Body of pancreas (tissue), 4 donors: Measurements from ENCODE around the gene PPDPF.

Source experiments
- CTCF ChIP-seq, 7 experiments: fragments of 450-650 bp in 4 of 7; fragments of 200-600 bp in 3 of 7; sonication (generic) in 3 of 7; IDR thresholded peaks; one replicate each; pipeline ENCODE4 v1.5.1; 2016 to 2019; ENCODE audit warnings: antibody characterized with exemption in 7 of 7
- POLR2A ChIP-seq, 3 donors: fragments of 450-650 bp; IDR thresholded peaks; one replicate each; pipeline ENCODE4 v1.6.1; 2016; ENCODE audit warnings: antibody characterized with exemption in 3 of 3, mild to moderate bottlenecking in 2 of 3

GRCh38 chr20:63509088-63509564 is 11.4 kb upstream of the PPDPF start:
- TF ChIP-seq CTCF (IDR thresholded peaks at IDR 0.05) (no peak), POLR2A (IDR thresholded peaks at IDR 0.05) (no peak)
